ENCODE measurements around the gene PTK6. TPM values are rescaled to one million over a fixed set of nuclear protein-coding genes. Genes with fewer than 3 reads are reported as not detected.

The PTK6 gene
- total RNA-seq, 1 donor from 2014 or later = 0.13 TPM

- peaks cover 15% of the 10 kb centered on the region for H3K4me1 Mint-ChIP-seq (ENCODE audit: unreplicated experiment)
- no peaks in the 10 kb centered on the region for H3K9me3 Mint-ChIP-seq (ENCODE audit: unreplicated experiment)
- no peaks in the 10 kb centered on the region for H3K27me3 Mint-ChIP-seq (ENCODE audit: unreplicated experiment)
- H3K27ac Mint-ChIP-seq (ENCODE audit: unreplicated experiment) = no peak overlapping the region
- DNase-seq (ENCODE audit: extremely low spot score, unreplicated experiment) = no peak
- H3K36me3 Mint-ChIP-seq (ENCODE audit: unreplicated experiment) = no peaks in the 10 kb centered on the region
- peak; percentile 20 for TF ChIP-seq CTCF (IDR thresholded peaks at IDR 0.05)
- H3K4me3 Mint-ChIP-seq (ENCODE audit: unreplicated experiment) = no peak overlapping the region
These were observed 1.3 kb upstream of the PTK6 start for GRCh38 chr20:63538204-63539091.

GRCh38 chr20:63537525-63538203 is 488 bp upstream of the PTK6 start:
- H3K27ac Mint-ChIP-seq (ENCODE audit: unreplicated experiment) = no peak overlapping the region
- peak; percentile 98 for TF ChIP-seq CTCF (IDR thresholded peaks at IDR 0.05)
- DNase-seq (ENCODE audit: extremely low spot score, unreplicated experiment) = peak; percentile 93
- no peaks in the 10 kb centered on the region for H3K9me3 Mint-ChIP-seq (ENCODE audit: unreplicated experiment)
- H3K4me3 Mint-ChIP-seq (ENCODE audit: unreplicated experiment) = peak overlapping the region; percentile 26
- no peaks in the 10 kb centered on the region for H3K27me3 Mint-ChIP-seq (ENCODE audit: unreplicated experiment)
- no peaks in the 10 kb centered on the region for H3K36me3 Mint-ChIP-seq (ENCODE audit: unreplicated experiment)
- peaks cover 15% of the 10 kb centered on the region for H3K4me1 Mint-ChIP-seq (ENCODE audit: unreplicated experiment)

GRCh38 chr20:63536241-63536977 is 767 bp downstream of the PTK6 start:
- no peaks in the 10 kb centered on the region for H3K27me3 Mint-ChIP-seq (ENCODE audit: unreplicated experiment)
- peak overlapping the region; percentile 70 for H3K27ac Mint-ChIP-seq (ENCODE audit: unreplicated experiment)
- no peak overlapping the region for H3K4me3 Mint-ChIP-seq (ENCODE audit: unreplicated experiment)
- no peaks in the 10 kb centered on the region for H3K36me3 Mint-ChIP-seq (ENCODE audit: unreplicated experiment)
- no peak for TF ChIP-seq CTCF (IDR thresholded peaks at IDR 0.05)
- DNase-seq (ENCODE audit: extremely low spot score, unreplicated experiment) = no peak
- no peaks in the 10 kb centered on the region for H3K9me3 Mint-ChIP-seq (ENCODE audit: unreplicated experiment)
- peaks cover 15% of the 10 kb centered on the region for H3K4me1 Mint-ChIP-seq (ENCODE audit: unreplicated experiment)

- no peaks in the 10 kb centered on the region for H3K27me3 Mint-ChIP-seq (ENCODE audit: unreplicated experiment)
- no peak for DNase-seq (ENCODE audit: extremely low spot score, unreplicated experiment)
- H3K4me3 Mint-ChIP-seq (ENCODE audit: unreplicated experiment) = no peak overlapping the region
- H3K36me3 Mint-ChIP-seq (ENCODE audit: unreplicated experiment) = no peaks in the 10 kb centered on the region
- no peaks in the 10 kb centered on the region for H3K9me3 Mint-ChIP-seq (ENCODE audit: unreplicated experiment)
- no peak for TF ChIP-seq CTCF (IDR thresholded peaks at IDR 0.05)
- peaks cover 15% of the 10 kb centered on the region for H3K4me1 Mint-ChIP-seq (ENCODE audit: unreplicated experiment)
- H3K27ac Mint-ChIP-seq (ENCODE audit: unreplicated experiment) = no peak overlapping the region
These were observed 2.1 kb downstream of the PTK6 start for GRCh38 chr20:63534831-63535651.
